Ecto neural progenitor cell (in vitro differentiated cells): Measurements from ENCODE around the gene RNF150.
"Not testable (repeated sequence)": the region's sequence is repeated elsewhere in the genome, so short reads cannot be mapped to it uniquely, and the experiment has no call there.

Experiments used
- DNase-seq: peaks from one replicate; pipeline ENCODE4 v3.0.0-alpha.2; 2018; ENCODE audit warnings: low spot score

The RNF150 gene

DNA sequence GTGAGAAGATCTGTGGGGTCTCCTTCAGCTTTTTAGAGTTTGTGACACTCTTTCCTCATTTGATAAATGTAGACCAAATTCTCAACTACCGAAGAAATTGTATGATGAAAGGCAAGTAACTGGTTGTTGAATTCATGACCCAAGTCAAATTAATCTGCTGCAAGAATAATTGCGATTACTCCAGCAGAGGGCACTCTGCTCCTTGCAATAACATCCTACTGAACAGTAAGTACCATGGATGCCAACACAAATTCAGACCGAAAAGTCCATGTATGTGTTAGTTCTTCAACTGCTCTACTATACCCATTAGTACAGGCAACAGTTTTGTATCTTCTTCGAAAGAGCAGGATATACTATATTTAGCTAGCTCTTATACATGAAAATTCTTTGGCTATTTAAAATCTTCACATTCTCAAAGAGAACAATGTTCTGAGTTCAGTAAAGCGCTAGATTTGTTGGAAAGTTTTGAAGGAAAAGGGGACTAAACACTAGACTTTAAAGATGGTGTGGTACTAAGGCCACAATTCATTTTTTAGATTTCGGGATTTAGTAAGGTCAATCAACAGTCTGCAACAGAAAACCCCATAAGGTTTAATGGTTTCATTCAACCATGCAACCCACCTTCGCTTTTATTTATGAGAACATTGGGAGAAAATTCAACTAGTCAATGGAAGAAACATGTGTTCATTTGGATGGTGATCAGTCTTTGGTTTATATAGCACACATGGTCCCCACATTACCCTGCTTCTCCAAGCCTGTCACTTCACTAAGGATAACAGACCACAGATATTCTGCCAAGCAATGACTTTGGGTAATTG is 271.7 kb downstream of the RNF150 start:
- no peak for DNase-seq

DNA sequence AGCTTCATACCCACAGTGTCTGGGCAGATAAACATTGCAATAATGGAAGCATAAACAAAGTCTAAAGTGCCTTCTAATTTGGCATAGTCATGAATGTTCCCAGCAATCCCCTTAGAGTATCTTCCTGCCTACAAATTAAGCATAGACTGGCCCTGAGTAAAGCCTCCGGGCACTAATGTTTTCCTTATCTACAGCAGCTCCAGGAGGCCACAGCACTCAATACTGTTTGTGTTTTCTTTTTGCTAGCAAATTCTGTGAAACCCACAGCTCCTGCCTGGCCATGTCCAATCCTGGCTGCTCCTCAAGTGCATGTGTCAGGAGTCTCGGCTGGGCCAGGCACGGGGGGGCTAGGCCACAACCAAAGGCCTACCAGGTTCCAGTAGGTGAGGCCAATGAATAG is 274.4 kb downstream of the RNF150 start:
- no peak for DNase-seq

DNA sequence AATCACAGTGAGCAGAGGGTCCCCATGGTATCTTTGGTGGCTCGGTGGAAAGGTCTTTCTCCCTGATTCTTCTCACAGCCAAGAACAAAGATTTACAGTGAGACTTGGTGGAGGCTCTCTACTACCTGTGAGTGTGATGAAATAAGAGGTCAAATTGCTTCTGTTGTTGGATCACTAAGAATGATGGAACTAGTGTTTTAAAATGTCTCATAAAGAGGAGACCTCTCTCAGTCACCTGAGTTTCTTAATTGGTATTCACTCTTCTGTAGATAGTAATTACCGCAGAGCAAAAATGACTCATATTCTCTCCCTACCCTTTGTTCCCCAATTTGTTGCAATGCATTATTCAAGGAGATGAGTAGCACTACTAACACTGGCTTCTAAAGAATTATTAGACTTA is 276.2 kb downstream of the RNF150 start:
- no peak for DNase-seq

DNA sequence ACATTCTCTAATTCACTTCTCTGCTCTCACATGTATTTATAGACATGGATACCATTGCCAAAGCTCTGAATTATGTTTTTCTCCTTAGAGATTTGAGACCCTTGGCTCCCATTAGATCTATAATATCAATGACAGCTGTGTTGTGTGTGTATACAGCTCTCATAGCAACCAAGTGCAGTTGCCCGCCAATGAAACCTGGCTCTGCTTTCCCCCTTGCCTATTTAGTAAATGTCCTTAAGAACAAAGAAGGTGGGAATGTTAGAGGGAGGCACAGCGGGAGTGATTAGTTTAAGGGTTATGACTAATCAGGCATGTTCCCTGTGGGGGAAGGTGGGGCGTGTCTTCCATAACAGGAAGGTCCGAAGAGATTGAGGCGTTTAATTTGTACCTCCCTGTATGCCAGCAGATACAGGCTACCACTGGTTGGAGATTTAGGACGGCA is 276.6 kb downstream of the RNF150 start:
- no peak for DNase-seq

DNA sequence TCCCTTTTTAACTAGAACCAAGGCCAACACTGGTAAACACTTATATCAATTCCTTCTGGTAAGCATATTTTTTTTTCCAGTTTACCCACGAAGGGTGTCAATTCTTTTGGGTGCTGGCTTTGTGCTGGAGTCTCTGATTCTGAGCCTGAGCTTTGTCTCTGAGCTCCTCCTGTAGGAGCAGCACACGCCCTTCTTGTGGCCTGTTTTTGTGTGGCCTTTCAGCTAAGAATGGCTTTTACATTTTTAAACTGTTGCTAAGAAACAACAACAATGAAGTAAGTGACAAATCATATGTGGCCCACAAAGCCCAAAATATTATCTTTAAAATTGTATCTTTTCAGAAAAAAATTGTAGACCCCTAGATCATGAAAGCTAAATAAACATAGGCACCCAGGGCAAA is 279.1 kb downstream of the RNF150 start:
- DNase-seq = no peak

DNA sequence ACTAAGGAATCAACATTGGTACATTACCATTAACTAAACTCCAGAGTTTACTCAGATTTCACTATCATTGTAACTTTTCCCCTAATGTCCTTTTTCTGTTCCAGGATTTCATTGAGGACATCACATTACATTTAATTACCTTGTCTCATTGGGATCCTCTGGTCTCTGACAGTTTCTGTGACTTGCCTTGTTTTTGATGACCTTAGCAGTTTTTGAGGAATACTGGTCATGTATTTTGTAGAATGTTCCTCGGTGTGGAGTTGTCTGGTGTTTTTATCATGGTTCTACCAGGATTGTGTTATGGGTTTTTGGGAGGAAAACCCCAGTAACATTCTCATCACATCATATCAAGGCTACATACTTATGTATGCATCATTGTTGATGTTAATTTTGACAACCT is 281.5 kb downstream of the RNF150 start:
- no peak for DNase-seq

DNA sequence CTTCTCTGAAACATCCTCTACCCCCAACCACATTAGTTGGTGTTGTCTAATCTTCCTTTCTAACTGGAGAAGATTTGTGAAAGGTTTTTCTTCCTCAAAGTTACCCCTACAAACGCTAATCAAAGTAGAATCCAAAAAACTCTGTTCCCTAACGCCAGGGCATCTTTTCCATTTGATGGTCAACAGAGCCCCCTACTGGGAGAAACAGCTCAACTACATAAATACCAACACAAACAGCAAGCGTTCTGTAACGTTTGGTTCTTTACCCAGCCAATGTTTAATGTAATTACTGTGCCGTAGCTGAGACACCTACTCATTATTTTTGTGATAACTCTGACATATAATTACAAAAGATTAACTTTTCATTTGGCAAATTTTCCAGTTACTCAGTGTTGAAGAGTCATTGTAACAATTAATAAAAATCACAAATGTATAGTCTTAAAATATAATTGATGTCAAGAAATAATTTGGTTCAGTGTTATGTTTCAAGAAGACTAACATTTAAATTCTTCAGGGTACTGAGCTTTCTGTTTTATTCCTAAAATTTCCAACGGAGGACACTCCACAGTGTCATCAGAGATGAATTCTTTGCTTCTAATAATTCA is 282.1 kb downstream of the RNF150 start:
- DNase-seq = no peak

DNA sequence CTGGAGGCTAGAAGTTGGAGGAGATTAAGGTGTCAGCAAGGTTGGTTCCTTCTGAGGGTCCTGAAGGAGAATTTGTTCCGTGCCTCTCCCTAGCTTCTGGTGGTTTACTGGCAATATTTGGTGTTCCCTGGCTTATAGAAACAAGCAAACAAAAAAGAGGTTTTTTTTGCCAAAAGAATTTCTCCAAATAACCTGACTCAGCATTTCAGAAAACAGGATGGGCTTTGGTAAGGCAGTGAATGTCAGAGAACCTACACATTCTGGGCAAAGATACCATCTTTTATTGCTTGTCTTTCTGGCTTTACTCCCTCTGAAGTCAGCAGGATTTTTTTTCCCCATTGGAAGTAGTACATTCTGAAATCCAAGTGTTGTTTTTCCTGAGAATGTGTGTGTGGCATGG is 283.7 kb downstream of the RNF150 start:
- DNase-seq = no peak

DNA sequence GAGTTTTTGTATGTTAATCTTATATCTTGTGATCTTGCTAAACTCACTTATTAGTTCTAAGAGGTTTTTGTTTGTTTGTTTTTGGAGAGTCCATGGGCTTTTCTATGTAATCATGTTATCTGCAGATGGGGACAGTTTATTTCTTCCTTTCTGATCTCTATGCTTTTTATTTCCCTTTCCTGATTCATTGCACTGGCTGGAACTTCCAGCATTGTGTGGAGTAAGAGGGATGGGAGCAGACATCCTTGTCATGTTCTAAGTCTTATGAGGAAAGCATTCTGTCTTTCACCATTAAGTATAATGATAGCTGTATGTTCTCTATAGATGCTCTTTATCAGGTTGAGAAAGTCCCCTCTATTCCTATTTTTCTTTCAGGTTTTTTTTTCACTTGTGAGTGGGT is 286.5 kb downstream of the RNF150 start:
- no peak for DNase-seq

DNA sequence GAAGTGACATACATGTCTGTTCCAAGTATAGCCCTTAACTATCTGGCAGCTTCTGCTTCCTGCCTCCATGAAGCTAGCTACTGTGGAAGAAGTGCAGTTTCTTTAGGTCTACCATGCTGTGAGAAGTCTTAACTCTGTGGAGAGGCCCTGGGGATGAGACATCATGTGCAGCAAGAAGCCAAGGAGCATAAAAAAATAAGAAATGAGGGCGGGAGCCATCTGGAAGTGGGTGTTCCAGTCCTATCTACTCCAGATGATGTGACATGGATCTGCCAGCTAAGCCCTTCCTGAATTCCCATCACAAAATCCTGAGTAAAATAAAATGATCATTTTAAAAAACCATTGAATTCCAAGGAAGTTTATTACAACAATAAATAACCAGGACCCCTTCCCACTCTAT is 289.2 kb downstream of the RNF150 start:
- no peak for DNase-seq

DNA sequence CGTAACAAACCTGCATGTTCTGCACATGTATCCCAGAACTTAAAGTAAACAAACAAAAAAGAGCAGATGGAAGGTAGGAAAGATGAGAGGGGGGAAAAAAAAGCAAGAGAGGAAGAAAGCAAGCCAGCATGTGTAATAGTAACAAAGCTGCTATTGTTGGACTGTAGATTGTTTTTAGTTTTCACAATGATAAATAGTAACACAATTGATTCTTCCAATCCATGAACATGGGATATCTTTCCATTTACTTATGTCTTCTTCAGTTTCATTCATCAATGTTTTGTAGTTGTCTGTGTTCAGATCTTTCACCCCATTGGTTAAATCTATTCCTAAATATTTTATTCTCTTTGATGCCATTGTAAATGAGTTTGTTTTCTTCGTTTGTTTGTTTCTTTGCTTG is 292.1 kb downstream of the RNF150 start:
- DNase-seq = no peak

DNA sequence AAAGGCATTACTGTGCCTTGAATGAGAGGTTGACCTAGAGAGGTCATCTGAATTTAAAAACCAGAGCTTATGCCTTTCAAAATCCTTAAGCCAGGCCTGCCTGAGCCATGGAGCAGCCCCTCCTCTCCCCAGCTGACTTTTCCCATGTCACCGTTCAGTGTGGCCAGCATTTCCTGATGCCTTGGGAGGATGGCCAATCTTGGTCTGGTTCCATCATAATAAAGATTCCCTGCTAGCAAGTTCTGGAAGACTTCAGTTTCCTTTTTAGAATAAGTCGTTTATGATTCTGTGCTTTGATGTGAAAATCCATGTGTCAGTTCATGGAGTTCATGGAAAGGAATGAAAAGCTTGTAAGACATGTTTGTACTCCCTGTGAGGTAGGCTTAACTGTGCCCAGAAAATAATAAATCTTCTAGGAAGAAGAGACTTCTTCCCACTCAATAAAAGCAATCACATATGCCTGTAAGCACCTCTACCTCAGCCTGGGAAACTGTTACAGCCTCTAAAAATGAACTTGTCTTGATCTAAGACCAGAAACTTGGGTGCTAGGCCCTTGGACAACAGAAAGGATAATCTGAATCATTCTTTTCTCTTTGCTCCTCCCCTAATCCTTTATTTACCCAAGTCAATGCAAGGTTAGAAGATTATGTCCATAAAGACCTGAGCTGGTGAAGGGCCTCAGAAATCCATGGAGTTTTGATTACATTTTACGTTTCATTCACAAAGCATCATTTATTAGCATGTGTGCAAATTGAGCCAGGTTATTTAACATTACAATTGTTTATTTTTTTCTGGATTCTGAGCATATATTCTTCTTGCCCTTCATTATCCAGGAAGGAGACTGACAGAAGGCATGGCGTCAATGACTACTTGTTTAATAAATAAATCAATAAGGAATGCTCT is 293.1 kb downstream of the RNF150 start:
- no peak for DNase-seq

DNA sequence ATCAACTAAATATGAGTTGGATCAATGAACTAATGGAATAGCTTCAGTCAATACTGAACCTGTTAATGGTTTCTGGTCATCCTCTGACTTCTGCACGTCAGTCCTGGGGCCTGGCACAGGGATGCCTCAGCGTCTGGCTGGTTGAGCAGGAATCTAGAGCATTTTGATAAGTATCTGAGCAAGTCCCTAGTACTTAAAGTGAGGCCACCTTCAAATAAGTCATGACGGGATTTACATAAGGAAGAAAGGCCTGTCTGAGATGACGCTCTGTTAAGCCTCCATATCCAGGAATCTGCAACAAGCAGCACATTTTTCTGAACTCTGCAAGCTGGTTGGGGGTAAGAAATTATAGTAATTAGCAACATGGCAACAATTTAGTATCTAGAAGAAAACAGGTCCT is 293.9 kb downstream of the RNF150 start:
- no peak for DNase-seq

DNA sequence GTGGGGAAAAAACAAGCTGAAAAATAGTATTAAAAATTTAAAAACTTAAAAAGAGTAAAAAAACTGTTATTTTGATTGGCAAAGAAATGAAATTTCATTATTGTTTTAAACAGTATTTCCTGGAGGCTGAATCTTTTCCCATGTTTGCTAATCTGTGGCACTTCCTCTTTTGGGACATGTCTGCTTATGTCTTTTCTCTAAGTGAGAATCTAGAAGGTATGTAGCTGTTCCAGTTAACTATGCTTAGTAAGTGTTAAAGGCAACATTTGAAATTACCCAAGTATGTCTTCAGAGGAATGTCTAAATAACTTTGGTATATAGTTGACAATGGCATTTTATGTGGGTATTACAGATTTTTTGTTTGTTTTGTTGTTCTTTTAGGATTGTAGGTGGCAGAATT is 295.5 kb downstream of the RNF150 start:
- no peak for DNase-seq

DNA sequence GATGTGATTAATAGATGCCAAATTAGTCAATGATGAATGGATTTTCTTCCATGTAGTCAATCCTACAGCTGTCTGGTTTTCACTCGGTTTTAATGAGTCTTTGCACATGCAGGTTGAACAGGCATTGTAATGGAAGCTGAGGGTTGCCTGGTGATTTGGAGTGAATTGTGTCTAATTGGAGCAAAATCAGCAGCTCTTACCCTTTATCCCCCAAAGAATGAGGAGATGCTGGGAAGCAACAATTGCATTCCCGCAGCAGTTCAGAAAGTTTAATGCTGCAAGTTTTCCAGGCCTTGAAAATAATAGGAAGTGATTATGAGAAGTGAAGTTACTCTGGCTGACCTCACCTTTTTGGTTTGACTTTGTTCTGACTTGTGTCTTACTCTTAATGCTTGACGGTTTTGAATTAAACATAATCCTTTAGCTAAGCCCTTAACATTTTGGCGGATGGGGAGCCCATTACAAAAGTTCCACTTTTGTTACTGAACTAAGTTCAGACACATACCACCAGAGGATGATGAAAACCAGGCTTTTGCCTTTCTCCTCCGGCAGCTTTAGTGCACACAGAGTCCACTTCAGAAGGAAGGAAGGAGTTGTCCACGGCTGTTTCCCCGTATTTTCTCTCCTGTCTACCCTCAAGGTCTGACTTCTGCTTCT is 298.3 kb downstream of the RNF150 start:
- DNase-seq = no peak

DNA sequence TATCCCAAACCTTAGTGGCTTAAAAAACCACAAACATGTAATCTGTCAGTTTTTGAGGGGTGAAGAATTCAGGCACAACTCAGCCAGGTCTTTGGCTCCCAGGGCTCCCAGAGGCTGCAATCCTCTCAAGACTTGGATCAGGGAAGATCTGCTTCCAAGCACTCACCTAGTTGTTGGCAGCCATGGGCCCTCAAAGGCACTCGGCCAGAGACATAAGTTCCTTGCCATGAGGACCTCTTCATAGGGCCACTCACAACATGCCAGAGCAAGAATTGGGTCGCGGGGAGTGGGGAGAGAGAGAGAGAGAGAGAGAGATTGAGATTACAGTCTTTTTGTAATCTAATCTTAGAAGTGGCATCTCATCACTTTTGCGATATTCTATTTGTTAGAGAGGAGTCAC is 300.0 kb downstream of the RNF150 start:
- no peak for DNase-seq

DNA sequence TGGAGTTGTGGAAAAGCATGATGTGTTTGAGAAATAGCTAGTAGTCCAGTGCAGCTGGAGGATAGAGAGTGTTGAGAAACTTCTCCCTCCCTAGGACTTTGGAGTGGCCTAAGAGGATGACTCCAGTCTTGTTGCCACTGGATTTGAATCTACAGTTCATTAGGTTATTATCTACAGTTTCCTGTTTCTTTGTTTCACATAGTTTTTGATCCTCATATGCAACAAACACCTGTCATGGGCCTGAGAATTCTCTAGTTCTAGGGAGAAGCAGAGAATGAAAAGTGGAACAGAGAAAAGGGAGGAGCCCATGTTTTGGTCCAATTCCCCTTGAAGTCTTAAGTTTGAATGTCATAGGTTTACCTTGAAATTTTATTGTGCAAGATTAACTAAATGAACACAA is 303.4 kb downstream of the RNF150 start:
- no peak for DNase-seq

DNA sequence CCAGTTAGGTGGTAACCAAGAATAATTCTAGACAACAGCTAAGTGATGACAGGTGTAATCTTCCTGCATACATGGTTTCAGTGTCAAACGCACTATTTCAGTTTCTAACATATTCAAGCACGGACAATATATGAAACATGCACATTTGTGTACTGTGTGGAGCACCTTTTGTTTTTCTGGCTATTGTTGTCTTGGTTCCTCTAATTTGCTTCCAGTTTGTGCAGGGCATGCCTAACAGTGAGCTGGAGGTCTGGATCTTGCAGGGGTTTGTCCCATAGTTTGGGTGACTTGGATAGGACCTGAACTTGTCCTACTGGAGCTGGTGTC is 306.6 kb downstream of the RNF150 start:
- DNase-seq = no peak

DNA sequence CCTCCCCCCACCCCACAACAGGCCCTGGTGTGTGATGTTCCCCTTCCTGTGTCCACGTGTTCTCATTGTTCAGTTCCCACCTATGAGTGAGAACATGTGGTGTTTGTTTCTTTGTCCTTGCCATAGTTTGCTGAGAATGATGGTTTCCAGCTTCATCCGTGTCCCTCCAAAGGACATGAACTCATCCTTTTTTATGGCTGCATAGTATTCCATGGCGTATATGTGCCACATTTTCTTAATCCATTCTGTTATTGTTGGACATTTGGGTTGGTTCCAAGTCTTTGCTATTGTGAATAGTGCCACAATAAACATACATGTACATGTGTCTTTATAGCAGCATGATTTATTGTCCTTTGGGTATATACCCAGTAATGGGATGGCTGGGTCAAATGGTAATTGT is 312.7 kb downstream of the RNF150 start:
- not testable (repeated sequence) for DNase-seq

DNA sequence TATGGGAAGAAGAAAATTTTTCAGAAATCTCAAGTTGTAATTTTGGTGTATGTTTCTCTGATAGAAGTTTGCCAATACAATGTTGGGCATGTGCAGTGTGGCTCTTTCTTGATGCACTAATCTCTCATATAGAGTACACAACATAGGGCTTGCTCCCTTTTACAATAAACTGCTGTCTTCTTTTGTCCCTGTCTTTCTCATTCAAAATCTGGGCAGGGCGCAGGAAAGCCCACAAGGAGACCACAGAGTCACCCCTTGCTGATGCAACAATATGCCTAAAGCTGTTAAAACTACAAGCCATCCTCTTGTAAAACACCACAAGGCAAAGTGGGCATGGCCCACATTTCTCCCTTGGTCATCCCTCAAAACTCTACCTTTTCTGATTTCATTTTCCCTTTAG is 313.7 kb downstream of the RNF150 start:
- DNase-seq = no peak

DNA sequence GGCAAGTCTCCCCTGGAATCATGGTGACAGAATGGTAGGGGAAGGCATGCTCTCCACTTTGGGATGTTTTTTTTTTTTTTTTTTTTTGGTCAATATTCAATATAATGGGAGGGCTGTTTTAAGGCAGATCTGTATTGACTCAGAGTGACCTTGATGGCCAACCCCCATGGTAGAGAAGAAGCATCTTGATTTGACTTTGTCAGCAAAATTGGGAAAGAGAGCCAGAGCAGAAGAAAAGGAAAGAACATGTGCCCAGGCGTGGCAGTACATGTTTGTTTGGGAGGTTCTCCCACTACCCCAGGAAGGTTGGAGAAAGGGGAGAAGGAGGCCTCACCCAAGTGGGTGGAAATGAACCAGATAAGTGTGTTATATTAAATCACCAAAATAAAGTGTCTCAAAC is 314.8 kb downstream of the RNF150 start:
- DNase-seq = no peak

DNA sequence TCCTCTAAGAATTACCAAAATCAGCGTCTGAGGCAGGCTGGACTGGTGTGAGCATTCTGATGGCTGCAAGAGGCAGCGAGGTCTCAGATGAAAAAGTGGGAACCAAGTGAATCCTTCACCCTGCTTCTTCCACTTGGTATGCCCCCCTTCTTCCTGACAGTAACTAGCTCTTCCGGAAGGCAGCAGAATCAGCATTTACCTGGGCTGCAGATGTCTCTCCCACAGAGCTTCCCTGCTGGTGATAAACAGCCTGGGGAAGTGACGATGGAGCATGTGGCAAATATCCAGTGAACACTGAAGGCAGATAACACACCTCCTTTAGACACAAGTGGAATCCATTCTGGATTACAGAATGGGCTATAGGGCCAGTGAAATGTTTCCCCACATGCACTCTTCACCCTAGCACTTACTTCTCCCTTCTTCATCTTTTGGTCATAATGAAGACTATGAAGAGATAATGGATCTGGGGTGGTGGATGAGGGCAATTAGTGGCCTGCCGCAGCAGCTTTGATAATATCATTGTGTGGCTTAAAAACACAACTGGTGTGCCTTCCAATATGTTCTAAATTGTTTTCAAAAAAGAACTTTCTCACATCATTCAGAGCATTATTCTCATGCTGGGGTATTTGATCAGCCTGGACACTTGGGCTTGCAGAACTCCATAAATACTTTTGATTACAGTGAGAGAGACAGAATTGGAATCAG is 316.3 kb downstream of the RNF150 start:
- DNase-seq = no peak
